Measurements from ENCODE around the gene SH3RF3. TPM values are rescaled to one million over a fixed set of nuclear protein-coding genes. Genes with fewer than 3 reads are reported as not detected.

Gene SH3RF3
- total and polyA plus RNA-seq, 10 of the 15 experiments (the other 5 are each of a cell fraction or from before 2014, with no cell fraction given), result 0.08 to 8.8 (median 2.3) TPM

DNA sequence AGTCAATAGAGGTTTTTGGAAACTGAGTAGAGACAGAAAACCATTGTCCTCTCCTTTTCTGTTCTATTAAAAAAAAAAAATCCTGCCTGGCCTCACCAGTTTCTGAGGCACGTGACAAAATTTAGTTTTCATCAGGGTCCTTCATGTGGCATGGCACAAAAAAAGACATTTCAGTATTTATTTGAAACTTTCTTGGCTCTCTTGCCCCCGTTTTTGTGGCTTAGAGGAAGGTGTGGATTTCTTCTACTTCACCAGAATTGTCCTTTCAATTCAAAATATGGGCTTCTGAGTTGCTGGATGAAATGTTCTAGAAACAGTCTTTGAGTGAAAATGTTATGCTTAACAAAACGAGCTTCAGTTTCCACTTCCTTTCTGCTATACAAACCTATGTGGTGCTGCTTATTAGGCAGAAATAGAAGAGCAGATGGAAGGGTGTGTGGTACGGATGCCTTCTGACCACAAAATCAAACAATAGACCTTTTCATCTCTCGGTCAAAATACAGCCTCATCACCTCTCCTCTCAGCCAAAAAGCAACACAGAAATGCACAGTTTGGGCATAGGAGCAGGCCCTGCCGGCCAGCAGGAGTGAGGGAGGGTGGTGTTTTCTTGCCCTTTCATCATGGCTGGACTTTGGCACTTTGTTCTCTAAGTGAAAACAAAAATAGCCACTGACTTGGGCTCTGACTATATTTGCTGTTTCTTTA is 89.2 kb downstream of the SH3RF3 start (continued):
- TF ChIP-seq ZNF592 (IDR thresholded peaks at IDR 0.05), result peak; percentile 61
- no peak for TF ChIP-seq ZZZ3 (IDR thresholded peaks at IDR 0.05; ENCODE audit: control insufficient read depth, insufficient read length, low read depth)
- TF ChIP-seq RAD21 (IDR thresholded peaks at IDR 0.05; ENCODE audit: insufficient read depth, low read depth, low read length), result no peak
- TF ChIP-seq ZNF384 (IDR thresholded peaks at IDR 0.05; ENCODE audit: borderline replicate concordance, low read depth, low read length), result 0 out of 2 replicates have a peak, but pooled peaks have one; percentile 28
- no peak for TF ChIP-seq CBFB (IDR thresholded peaks at IDR 0.05; ENCODE audit: low read depth)
- TF ChIP-seq, protein P1, sequence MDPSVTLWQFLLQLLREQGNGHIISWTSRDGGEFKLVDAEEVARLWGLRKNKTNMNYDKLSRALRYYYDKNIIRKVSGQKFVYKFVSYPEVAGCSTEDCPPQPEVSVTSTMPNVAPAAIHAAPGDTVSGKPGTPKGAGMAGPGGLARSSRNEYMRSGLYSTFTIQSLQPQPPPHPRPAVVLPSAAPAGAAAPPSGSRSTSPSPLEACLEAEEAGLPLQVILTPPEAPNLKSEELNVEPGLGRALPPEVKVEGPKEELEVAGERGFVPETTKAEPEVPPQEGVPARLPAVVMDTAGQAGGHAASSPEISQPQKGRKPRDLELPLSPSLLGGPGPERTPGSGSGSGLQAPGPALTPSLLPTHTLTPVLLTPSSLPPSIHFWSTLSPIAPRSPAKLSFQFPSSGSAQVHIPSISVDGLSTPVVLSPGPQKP (IDR thresholded peaks at IDR 0.05; ENCODE audit: low read depth, low read length), result no peak
- no peak for TF ChIP-seq NKRF (conservative IDR thresholded peaks at IDR 0.05)
- peak; percentile 54 to 58; a peak in 3 of 4 replicates for TF ChIP-seq BHLHE40 (IDR thresholded peaks at IDR 0.05; ENCODE audit: borderline replicate concordance in 1 of 2, low read depth in 2 of 2, low read length in 1 of 2)
- TF ChIP-seq IKZF1 (conservative IDR thresholded peaks at IDR 0.05), result no peak; the same call in 1 of the 2 replicates
- no peak for TF ChIP-seq SRF (IDR thresholded peaks at IDR 0.05; ENCODE audit: low read depth in 2 of 2, low read length in 2 of 2)
- TF ChIP-seq, protein P2, sequence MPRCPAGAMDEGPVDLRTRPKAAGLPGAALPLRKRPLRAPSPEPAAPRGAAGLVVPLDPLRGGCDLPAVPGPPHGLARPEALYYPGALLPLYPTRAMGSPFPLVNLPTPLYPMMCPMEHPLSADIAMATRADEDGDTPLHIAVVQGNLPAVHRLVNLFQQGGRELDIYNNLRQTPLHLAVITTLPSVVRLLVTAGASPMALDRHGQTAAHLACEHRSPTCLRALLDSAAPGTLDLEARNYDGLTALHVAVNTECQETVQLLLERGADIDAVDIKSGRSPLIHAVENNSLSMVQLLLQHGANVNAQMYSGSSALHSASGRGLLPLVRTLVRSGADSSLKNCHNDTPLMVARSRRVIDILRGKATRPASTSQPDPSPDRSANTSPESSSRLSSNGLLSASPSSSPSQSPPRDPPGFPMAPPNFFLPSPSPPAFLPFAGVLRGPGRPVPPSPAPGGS (IDR thresholded peaks at IDR 0.05; ENCODE audit: borderline replicate concordance, insufficient read depth, low read depth, low read length, poor library complexity, severe bottlenecking), result no peak
- TF ChIP-seq, protein P3, sequence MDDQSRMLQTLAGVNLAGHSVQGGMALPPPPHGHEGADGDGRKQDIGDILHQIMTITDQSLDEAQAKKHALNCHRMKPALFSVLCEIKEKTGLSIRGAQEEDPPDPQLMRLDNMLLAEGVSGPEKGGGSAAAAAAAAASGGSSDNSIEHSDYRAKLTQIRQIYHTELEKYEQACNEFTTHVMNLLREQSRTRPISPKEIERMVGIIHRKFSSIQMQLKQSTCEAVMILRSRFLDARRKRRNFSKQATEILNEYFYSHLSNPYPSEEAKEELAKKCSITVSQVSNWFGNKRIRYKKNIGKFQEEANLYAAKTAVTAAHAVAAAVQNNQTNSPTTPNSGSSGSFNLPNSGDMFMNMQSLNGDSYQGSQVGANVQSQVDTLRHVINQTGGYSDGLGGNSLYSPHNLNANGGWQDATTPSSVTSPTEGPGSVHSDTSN (IDR thresholded peaks at IDR 0.05; ENCODE audit: insufficient replicate concordance, low read depth, low read length), result no peak
- 0 out of 2 replicates have a peak, but pooled peaks have one; percentile 55 for TF ChIP-seq PML (IDR thresholded peaks at IDR 0.05; ENCODE audit: low read length)
- no peak for TF ChIP-seq NFYA (IDR thresholded peaks at IDR 0.05; ENCODE audit: borderline replicate concordance, low read depth, low read length)
- no peak for TF ChIP-seq POLR2AphosphoS5 (IDR thresholded peaks at IDR 0.05; ENCODE audit: low read length)
- TF ChIP-seq TBL1XR1 (IDR thresholded peaks at IDR 0.05; ENCODE audit: low read depth, low read length), result no peak
- TF ChIP-seq TCF3 (IDR thresholded peaks at IDR 0.05; ENCODE audit: borderline replicate concordance, insufficient read depth, low read depth, low read length), result no peak
- peak; percentile 37 to 46; a peak in 2 of 4 replicates for TF ChIP-seq IKZF2 (IDR thresholded peaks at IDR 0.05)

Data from GM12878 (cell line).